Stimulated activated CD8-positive, alpha-beta memory T cell treated with anti-CD3 and anti-CD28 coated beads, Interleukin-15, amount 100 ng/mL, for 4 hours (primary cell): ENCODE measurements around the gene AGBL4.

Experiments used
- DNase-seq, 2 donors: peaks; one replicate each; pipeline ENCODE4 v3.0.0-alpha.2; 2020; ENCODE audit warnings: low read depth in 2 of 2

Gene AGBL4

GRCh38 chr1:48725341-48726046 is 1298.3 kb downstream of the AGBL4 start:
- no peak for DNase-seq

GRCh38 chr1:48720929-48721328 is 1302.8 kb downstream of the AGBL4 start:
- no peak for DNase-seq

- DNase-seq: no peak
Observed at GRCh38 chr1:48718705-48719104, 1305.0 kb downstream of the AGBL4 start.

GRCh38 chr1:48718116-48718630 is 1305.6 kb downstream of the AGBL4 start:
- no peak for DNase-seq

- no peak for DNase-seq
Observed at GRCh38 chr1:48717082-48717481, 1306.7 kb downstream of the AGBL4 start.

GRCh38 chr1:48715921-48716320 is 1307.8 kb downstream of the AGBL4 start:
- DNase-seq: no peak

- DNase-seq: no peak
Observed at GRCh38 chr1:48710915-48711314, 1312.8 kb downstream of the AGBL4 start.

- DNase-seq: no peak
Observed at GRCh38 chr1:48710318-48710717, 1313.4 kb downstream of the AGBL4 start.

- no peak for DNase-seq
Observed at GRCh38 chr1:48704736-48705135, 1319.0 kb downstream of the AGBL4 start.

GRCh38 chr1:48701445-48701844 is 1322.3 kb downstream of the AGBL4 start:
- DNase-seq: no peak

GRCh38 chr1:48697066-48697707 is 1326.6 kb downstream of the AGBL4 start:
- no peak for DNase-seq

GRCh38 chr1:48695161-48695560 is 1328.6 kb downstream of the AGBL4 start:
- no peak for DNase-seq

- DNase-seq: no peak
Observed at GRCh38 chr1:48693674-48694320, 1330.0 kb downstream of the AGBL4 start.

GRCh38 chr1:48693180-48693579 is 1330.6 kb downstream of the AGBL4 start:
- DNase-seq: no peak

- DNase-seq: no peak
Observed at GRCh38 chr1:48692235-48692634, 1331.5 kb downstream of the AGBL4 start.

GRCh38 chr1:48691429-48692001 is 1332.2 kb downstream of the AGBL4 start:
- no peak for DNase-seq

GRCh38 chr1:48688102-48688760 is 1335.5 kb downstream of the AGBL4 start:
- DNase-seq: no peak

GRCh38 chr1:48687282-48688045 is 1336.3 kb downstream of the AGBL4 start:
- no peak for DNase-seq

- DNase-seq: no peak
Observed at GRCh38 chr1:48686159-48686558, 1337.6 kb downstream of the AGBL4 start.

GRCh38 chr1:48684381-48684780 is 1339.4 kb downstream of the AGBL4 start:
- DNase-seq: no peak

- no peak for DNase-seq
Observed at GRCh38 chr1:48683839-48684238, 1339.9 kb downstream of the AGBL4 start.
